HG03039 (cell line): ENCODE results near the gene CCNK.

Source experiments
- ATAC-seq: cut with Tn5 transposase; IDR thresholded peaks from one replicate; pipeline ENCODE4 v1.9.1; 2021; ENCODE audit warnings: mild to moderate bottlenecking, moderate library complexity; ENCODE audit not compliant: unreplicated experiment

The CCNK gene

DNA sequence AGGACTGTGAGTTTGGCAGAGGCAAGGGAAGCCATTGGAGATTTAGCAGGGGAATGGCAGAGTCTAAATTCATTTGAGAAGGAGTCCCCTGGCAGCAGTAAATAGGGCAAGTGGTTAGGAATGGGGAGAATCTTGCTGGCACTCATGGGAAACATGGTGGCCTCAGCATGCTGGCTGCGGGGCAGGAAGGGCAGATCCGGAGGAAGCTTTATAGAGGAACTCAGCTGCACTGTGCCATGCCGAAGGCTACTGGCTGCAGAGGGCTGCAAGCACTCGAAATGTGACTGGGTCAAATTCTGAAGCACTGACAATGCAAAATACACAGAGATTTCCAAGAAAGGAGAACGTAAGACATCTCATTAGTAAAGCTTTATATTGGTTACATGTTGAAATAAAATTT lies 23.9 kb downstream of the CCNK start:
- no peak for ATAC-seq

DNA sequence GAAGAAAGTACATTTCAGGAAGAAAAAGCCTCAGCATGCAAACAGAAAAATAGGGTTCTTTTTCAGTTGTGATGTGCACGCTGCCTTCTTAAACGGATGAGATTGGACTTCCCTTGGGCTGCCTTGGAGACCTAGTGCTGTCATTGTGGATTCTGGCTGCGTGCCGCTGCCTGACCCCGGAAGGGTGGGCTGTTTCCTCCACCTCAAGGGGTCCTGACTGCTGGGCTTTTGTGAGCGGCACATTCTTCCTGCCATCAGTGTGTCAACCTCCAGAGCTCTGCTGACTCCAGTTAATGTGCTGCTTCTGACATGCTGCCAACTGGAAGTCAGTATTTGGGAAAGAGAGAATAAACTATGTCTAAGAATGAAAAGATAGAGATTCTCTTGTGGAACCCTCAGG lies 25.1 kb downstream of the CCNK start:
- no peak for ATAC-seq

DNA sequence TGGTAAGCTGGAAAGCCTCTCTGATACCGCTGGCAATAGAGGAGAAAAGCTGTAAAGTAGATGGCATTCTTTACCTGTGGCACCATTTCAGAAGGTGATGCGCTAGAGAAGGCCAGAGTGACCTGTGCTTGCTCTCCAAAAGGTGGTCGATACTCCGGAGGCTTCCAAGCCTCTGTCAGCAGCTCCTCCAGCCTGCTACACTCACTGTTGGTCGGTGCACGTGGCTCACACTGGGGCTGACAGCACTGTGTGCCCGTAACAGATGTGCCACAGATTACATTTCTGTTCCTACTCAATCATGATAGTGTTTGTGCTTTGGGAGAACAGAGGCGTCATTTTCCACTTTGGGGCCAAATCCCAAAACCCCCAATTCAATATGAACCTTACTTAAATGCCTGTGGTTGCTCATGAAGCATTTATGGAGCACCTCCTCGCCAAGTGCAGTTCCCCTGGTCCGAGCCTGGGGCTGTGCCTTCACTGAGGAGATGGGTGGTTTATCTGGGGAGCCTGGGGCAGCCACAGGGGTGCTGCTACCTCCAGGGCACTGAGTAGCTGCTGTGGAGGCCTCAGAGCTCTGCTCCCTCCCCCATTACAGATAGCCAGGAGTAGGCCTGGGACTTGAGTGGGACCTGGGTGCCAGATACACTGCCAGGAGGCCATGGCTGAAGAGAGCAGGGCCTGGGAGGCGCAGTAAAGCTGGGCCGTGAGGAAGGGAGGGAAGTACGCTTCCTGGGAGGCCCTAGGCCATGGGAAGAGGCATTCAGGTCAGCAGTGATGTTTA lies 26.8 kb downstream of the CCNK start:
- no peak for ATAC-seq

DNA sequence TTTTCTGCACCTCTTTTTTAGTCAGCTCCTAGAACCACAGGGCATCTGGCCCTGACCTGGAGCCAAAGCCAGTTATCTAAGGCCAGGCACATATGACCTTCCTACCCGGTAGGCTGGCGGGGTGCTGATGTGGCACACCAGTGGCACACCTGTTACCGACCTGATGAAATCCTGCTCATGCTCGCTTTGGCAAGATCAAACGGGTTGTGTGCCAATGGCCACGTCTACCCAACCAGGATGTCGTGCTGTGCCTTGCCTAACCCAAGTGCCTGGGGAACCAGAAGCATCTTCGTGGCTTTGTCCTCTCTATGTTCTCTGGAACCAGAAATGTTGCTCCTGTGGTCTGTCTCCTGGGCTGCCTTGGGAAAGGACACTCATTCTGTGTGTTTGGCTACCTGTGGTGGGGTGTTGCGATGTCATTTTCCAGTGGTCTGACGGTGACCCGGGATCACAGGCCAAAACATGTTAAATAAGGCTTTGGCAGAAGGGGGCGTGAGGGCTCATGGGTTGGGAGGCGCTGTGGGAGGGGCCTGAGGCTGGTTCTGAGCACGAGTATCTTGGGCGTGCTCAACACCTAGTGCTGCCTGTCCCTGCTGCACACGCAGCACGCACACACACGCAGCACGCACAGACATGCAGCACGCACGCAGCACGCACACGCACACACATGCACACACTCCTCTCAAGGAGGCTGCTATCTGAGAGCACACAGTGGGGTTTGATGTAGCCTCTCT lies 27.9 kb downstream of the CCNK start:
- ATAC-seq, result no peak

DNA sequence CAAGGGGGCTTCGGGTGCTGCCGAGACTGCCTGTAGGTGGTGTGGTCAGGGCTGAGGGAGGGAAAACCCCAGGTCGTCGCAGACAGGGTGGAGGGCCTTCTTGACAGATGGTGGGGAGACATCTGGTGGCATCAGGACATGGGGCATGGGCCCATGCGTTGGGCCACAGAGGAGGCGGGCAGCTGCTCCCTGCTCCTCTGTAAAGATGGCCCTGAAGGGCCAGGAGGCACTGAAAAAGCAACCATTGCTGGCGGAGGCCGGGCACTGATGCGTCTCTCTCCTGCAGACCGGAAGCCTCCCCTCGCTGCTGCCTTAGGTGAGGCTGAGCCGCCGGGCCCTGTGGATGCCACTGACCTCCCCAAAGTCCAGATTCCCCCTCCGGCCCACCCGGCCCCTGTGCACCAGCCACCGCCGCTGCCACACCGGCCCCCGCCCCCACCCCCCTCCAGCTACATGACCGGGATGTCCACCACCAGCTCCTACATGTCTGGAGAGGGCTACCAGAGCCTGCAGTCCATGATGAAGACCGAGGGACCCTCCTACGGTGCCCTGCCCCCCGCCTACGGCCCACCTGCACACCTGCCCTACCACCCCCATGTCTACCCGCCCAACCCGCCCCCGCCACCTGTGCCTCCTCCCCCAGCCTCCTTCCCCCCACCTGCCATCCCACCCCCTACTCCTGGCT lies 28.8 kb downstream of the CCNK start:
- ATAC-seq, result no peak

DNA sequence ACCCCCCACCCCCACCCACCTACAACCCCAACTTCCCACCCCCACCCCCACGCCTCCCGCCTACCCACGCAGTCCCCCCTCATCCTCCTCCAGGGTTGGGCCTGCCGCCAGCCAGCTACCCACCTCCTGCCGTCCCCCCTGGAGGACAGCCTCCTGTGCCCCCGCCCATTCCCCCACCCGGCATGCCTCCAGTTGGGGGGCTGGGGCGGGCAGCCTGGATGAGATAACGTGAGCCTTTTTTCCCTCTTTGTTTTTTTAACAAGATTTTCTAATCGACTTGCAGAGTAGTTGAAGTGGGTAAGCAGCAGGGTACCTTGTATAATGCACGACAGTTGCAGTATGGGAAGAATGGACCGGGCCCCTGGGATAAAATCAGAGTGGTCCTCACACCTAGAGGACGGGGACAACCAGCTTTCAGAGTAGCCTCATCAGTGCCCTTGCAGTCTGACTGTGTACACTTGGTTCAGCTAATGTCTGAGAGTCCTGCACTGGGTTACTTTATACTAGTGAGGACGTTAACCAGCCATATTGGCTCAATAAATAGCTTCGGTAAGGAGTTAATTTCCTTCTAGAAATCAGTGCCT lies 29.4 kb downstream of the CCNK start:
- ATAC-seq, result no peak

DNA sequence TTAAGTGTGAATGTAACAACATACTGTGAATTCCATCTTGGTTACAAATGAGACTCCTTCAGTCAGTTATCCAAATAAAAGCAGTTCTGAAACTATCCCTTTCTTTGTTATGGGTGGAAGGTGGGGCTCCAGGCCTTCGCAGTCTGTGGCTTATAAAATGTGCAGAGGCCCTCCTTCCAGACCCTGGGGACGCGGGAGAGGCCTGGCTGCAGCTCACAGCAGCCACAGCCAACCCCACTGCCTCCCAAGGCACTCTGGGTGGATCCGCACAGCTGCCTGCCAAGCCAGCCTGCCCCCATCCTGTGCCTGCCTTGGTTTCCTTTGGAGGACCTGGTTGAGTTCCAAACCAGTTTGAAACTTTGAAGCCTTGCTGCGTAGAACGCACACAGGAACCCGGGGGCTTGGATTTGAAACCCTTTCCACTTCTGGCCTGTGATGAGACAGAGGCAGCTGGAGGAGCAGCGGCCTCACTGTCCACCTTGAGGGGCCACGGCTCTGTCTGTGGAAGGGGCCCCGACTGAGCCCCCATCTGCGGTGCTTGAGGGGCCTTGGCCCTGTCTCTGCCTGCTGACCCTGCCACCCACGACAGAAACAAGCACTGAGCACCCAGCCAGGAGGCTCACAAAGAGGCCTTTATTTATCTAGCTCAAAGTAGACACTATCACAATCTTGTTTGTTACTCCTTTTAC lies 30.4 kb downstream of the CCNK start:
- no peak for ATAC-seq

DNA sequence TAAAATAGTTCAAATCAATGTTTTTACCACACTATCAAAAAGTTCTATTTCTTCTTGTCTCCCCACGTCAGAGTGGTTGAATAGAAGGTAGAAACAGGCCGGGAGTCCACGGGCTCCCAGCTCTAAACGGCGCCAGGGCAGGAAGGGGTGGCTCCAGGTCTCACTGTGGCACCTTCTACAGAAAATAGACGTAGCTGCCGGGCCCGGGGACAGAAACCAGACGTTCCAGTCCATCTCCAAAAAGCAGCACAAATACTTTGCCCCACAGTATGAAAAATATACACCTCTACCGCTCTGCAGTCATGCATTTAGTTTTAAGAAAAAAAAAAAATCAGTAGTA lies 30.9 kb downstream of the CCNK start:
- ATAC-seq, result no peak

DNA sequence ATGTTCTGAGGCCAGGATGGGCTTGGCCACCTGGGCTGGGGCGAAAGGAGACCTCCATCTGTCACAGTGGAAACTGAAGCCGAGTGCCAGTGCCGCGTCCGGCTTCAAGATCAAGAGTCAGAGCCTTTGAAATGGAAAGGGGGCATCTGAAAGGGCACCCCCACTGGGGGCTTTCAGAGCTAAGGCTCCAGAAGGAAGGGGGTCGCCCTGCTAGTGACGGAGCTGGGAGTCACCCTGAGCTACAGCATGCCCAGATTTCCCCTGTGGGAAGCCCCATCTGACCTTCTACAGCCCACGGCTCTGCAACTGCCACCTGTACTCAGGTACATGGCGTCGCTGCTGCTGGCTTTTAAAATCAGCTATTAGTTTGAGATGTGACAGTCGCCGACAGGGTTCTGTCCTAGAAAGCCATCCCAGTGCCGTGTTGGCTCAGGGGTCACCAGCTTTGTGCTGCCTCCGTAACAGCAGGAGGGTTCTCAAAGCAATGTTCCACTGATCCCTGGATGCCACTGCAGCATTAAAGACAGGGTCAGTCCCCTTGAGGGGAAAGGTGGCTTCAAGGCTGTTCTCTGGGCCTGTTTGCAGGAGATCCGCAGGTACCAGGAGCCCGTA lies 31.5 kb downstream of the CCNK start:
- no peak for ATAC-seq

DNA sequence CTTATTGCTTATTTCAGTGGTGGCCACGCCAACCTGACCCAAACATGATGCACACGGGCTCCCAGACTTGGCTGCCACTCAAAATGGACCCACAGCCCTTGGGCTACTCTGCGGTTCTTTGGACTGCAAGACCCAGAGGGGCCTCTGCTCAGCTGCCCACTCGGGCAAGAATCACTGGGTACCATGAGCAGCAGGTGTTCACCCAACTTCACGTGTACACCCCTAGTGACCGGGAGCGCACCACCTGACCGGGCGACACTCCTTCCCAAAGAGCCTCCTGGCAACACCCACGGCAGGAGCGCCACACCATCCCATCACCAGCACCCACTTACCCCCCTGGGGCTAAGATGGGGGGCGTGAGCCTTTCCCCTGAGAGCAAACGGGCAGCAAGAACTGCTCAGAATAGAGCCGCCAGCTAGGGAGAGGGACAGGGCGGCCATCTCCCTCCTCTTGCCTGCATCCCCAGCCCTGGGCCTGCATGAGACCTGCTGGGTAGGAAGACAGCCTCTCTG lies 32.0 kb downstream of the CCNK start:
- no peak for ATAC-seq

DNA sequence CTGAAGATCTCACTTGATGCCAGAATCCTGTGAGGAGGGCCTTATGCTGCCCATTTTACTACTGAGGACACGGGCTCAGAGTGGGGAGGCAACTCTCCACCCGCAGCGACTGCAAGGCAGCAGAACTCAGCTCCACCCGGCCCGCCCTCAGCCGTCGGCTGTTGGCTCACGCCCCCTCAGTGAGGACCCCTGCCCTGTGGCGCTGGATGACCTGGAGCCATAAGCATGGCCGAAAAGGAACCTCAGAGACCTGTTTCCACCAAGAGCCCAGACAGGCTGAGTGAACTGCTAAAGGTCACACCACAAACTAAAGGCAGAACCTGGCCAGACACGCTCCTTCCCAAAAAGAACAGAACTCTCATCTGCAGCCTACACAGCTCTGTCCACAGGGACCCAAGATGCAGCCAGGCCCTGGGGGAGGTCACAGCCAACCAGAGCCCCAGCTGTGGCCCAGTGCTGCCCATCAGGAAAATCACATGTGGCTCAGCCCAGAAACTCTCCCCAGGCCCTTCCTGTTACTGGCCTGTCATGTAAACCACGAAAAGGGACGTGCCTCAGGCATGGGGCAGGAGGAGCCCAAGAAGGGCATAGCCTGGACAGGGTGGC lies 32.8 kb downstream of the CCNK start:
- no peak for ATAC-seq

DNA sequence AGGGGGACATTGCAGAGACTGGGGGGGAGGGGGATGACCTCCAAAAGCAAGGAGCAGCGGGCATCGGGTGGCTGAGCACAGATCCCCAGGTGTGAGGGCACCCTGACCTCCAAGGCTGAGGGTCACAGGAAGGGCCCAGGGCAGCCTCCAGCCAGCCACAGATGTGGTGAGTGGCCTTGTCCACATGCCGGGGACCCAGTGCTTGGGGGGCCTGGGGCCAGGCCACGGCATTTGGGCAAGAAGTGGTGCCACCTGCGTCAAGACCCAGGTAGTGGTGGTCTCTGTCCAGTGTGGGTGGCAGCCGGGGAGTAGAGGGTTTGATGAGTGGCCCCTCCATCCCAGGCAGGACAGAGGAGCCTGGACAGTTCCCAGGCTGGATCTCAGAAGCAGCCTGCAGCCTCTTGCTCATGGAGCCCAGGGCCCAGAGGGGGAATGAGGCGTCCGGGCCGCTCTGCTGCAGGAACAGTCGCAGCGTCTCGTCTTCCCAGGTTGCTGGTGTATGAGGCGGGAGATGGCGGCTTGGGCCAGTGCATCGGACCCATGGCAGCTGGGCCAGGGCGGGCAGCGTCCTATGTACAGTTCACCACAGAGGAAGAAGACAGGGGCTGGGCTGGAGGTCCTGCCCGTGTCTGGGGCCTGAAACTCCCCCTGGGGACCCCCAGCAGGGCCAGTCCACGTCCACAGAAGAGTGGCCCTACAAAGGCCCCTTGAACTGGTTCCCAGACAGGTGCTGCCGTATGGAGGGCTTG lies 33.5 kb downstream of the CCNK start:
- ATAC-seq, result no peak

DNA sequence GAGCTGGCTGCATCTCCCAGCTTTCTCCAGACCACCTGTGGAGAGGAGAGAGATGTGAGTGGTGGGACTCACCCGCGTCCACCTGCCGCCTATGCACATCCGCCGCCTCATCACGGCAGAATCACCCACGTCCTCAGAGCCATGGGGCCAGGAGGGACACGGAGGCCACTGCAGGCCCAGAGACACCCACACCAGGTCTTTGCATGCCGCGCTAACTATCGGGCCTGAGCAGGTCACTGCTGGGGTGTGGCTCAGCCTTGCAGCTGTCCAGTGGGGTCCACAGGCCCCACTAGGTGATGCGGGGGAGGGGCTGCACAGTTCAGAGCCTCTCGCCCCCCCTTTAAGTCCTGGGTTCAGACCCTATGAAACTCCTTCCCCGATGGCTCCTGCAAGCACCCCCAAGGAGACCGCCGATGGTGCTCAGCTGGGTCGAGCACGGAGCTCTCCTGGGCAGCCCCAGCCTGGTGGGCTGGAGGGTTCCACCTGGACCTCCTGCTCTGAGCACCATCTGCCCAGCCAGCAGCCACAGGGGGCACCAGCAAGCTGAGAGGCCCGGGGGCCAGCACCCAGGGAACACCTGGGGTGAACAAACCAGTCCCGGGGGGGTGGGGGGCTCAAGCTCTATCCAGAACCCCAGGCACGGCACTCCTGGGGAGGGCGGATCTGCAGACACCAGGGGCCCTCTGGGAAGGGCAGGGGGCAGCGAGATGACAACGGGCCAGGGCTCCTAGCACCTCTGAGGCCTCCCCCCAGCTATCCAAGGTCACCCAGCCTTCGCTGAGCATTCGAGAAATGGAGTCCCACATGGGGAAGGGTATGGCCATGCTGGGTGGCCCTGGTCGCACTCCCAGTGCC lies 34.3 kb downstream of the CCNK start:
- no peak for ATAC-seq

DNA sequence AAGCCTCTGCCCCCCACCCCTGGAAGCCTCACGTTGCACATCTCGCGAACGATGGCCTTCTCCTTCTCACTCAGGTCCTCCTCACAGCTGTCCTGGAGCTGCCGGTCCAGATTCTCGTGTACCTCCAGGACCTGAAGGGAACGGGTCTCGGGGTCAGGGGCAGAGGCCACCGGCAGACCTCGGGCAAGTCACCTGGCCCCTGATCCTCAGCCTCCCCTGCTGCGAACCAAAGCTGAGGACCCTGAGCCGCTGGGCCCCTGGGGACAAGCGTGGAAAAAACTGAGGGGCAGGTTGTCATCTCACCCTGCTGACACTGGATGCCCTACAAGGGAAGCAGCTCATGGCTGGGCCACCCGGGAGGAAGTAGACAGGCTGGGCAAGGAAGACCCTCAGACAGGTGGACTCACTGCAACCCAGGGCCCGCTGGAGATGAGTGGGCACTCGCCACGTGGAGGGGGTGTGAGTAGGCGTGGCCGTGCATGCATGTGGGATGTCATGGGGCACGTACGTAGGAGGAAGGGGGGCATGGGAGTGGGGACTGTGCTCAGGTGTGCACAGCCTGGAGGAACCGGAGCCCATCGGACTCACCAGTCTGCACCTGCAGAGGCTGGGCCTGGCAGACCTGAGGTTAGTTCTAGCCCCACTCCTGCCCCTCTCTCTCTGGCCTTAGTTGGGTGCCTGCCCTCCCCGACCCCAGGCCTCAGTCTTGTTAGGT lies 35.1 kb downstream of the CCNK start:
- no peak for ATAC-seq

DNA sequence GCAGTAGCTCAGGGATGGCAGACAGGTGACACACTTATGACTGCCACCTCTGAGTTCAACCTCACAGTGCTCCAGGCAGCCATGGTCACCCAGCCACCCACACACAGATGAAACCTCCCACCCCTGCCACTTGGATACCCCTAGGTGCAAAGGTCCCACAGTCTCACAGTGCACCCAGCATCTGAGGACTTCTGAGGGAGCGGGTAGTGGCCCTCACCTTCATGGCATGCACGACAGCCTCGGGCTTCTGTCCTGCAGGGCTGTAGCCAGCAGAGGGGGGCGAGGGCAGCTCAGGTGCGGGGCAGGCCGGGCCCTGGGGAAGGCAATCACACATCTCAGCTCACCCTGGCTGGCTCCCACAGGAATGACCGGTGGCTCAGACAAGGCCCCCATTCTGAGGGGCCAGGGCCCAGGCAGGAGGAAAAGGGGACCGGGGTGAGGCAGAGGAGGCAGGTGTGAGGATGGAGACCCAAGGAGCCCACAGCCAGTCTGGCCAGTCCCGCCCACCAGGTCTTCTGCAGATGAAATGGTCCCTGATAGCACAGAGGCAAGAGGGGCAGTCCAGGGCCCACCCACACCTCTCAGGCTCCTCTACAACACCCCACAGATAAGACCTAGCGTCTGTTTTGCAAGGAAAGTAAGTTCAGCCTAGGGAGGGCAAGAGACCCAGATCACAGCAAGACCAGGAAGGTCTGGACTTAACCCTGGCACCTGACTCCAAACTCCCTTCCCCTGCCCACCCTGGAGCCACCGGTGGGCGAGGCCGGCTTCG lies 35.8 kb downstream of the CCNK start:
- no peak for ATAC-seq

DNA sequence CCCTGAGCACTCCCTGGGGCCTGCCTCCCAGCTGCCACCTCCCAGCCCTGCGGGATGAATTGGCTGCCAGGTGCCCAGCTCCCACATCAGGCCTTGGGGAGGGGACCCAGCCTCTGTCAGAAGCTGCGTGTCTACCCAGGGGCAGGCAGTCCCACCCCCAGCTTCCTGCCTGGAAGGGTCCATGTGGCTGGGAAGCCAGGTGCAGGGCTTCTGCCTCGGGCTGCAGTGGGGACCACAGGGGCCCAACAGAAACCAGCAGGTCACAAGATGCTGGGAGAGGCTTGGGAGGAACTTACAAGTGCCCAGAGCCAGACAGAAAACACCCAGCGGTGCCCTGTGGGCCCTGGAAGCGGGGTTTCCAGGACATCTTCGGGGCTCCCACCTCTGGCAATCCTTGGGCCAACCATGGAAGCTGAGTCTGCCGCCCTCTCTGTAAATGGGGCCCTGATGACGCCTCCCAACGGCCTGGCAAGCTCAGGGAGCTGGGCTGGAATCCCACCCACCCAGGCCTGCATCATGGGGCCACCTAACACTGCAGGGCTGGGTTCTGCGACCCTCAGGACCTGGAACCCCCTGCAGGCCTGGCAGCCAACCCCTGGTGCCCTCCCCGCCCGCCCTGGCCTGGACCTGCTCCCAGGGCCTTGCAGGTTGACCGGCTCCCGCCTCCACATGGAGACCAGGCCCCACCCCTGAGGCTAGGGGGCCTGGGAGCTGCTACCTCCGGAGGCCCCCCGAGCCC lies 36.6 kb downstream of the CCNK start:
- no peak for ATAC-seq
